Measurements from ENCODE around the gene AFF3. TPM values are rescaled to one million over a fixed set of nuclear protein-coding genes. Genes with fewer than 3 reads are reported as not detected.

Gene AFF3
- total and polyA plus RNA-seq, 2 of the 8 experiments (the other 6 are each of a cell fraction or from before 2014, with no cell fraction given): 0.27 to 3.0 TPM

DNA sequence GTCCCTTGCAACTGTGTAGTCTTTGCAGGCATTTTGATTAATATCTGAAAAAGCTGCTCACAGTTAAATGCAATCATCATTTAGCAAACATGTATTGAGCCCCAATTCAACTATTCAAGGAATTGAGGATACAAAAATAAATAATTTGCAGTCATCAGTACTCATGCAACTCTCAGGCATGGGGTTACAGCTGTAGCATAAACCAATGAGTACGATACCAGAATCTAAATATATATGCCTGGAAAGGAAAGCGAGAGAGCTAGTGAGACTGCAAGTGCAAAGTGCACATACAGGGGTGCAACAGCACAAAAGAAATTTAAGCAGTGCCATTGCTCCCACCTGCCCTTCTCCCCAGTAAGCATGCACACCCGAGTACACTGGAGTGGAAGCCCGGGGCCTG, 216.4 kb downstream of the AFF3 start:
- no peak overlapping the region for H3K27ac ChIP-seq (ENCODE audit: low read depth, low read length)
- no peak overlapping the region for H3K23ac ChIP-seq (ENCODE audit: insufficient read length)
- H2AK5ac ChIP-seq (ENCODE audit: low read depth, low read length): no peak overlapping the region
- no peak for FAIRE-seq
- ChIA-PET POLR2A (ENCODE audit: partially characterized antibody) (no interaction called here), CTCF (ENCODE audit: partially characterized antibody) (interaction anchor here (1.4 kb wide), 1 partner anchor 336 kb away, joined by 3 read pairs; no protein-coding TSS in a partner anchor)
- H3K23me2 ChIP-seq (ENCODE audit: low read depth, low read length): no peaks in the 10 kb centered on the region
- no peaks in the 10 kb centered on the region for H3K27me3 ChIP-seq (replicated peaks in 1 of 4; ENCODE audit: control insufficient read depth in 3 of 4, extremely low read depth in 1 of 4, insufficient read depth in 3 of 4, low read length in 3 of 4)
- H3K4me2 ChIP-seq (ENCODE audit: insufficient read depth in 1 of 2, low read depth in 2 of 2, low read length in 2 of 2): no peak overlapping the region
- no peak overlapping the region for H4K5ac ChIP-seq (ENCODE audit: insufficient read length, low read depth, low read length)
- no peak overlapping the region for H4K91ac ChIP-seq (replicated peaks; ENCODE audit: insufficient read length, low read length)
- no peak overlapping the region for H3K9ac ChIP-seq (replicated peaks in 1 of 4; ENCODE audit: extremely low read depth in 1 of 4, low read depth in 3 of 4, low read length in 3 of 4)
- no peaks in the 10 kb centered on the region for H3K4me1 ChIP-seq (replicated peaks in 1 of 4; ENCODE audit: control insufficient read depth in 3 of 4, insufficient read depth in 4 of 4, low read length in 3 of 4)
- no peak overlapping the region for H2BK20ac ChIP-seq (ENCODE audit: low read length)
- no peak overlapping the region for H3K56ac ChIP-seq (replicated peaks; ENCODE audit: insufficient read length, low read depth, low read length)
- H3K9me3 ChIP-seq (ENCODE audit: insufficient read depth in 2 of 2, low read depth in 1 of 2, low read length in 1 of 2): peaks cover 0 to 2% of the 10 kb centered on the region in 2 experiments; a peak in 1 of 4 replicates
- DNase-seq (ENCODE audit: low read depth in 1 of 2, low spot score in 2 of 2): no peak
- no peaks in the 10 kb centered on the region for H3K79me1 ChIP-seq (ENCODE audit: low read depth, low read length)
- H4K20me1 ChIP-seq (replicated peaks in 1 of 2; ENCODE audit: control insufficient read depth in 1 of 2, insufficient read depth in 2 of 2, low read length in 2 of 2): no peaks in the 10 kb centered on the region
- 90% methylated on average over 4 of the region's 4 CpGs; no CpG with 5 or more reads in 1 of the 2 experiments for WGBS, 2 experiments (ENCODE audit: extremely low coverage in 1 of 2, insufficient coverage in 1 of 2, insufficient read length in 1 of 2, insufficient replicate concordance in 2 of 2, low coverage in 1 of 2, low lambda C conversion rate in 2 of 2, missing lambda C conversion rate in 1 of 2)
- no peak overlapping the region for H3K18ac ChIP-seq (ENCODE audit: extremely low read depth, low read length)
- no peaks in the 10 kb centered on the region for H3K36me3 ChIP-seq (ENCODE audit: control insufficient read depth in 2 of 4, insufficient read depth in 4 of 4, low read length in 3 of 4)
- H2BK15ac ChIP-seq (ENCODE audit: low read length): no peak overlapping the region
- H3K4me3 ChIP-seq (ENCODE audit: extremely low read depth in 1 of 4, insufficient read depth in 2 of 4, low read depth in 3 of 4, low read length in 4 of 4): no peak overlapping the region
- no peak overlapping the region for H3K14ac ChIP-seq (ENCODE audit: insufficient read length)
- H2BK5ac ChIP-seq (ENCODE audit: low read depth, low read length): no peak overlapping the region
- H2BK120ac ChIP-seq (replicated peaks; ENCODE audit: low read depth, low read length): no peak overlapping the region
- TF ChIP-seq BRCA1 (IDR thresholded peaks at IDR 0.05; ENCODE audit: low read depth, low read length) (no peak), SIN3A (conservative IDR thresholded peaks at IDR 0.05 in 1 of 2, IDR thresholded peaks at IDR 0.05 in 1 of 2; ENCODE audit: low read depth in 1 of 2, low read length in 2 of 2) (no peak), ASH2L (IDR thresholded peaks at IDR 0.05; ENCODE audit: low read length) (no peak), BCL11A (IDR thresholded peaks at IDR 0.05; ENCODE audit: low read depth in 2 of 2, low read length in 2 of 2) (no peak), POLR2A (IDR thresholded peaks at IDR 0.05; ENCODE audit: control extremely low read depth in 1 of 2, low read depth in 2 of 2, low read length in 2 of 2) (no peak), RNF2 (IDR thresholded peaks at IDR 0.05; ENCODE audit: borderline replicate concordance, low read depth, low read length, missing control alignments, poor library complexity, severe bottlenecking) (no peak), E2F6 (IDR thresholded peaks at IDR 0.05) (no peak), HDAC6 (IDR thresholded peaks at IDR 0.05; ENCODE audit: low read depth, low read length) (no peak), TAF7 (optimal IDR thresholded peaks at IDR 0.05; ENCODE audit: borderline replicate concordance, low read depth, low read length) (no peak), SP1 (IDR thresholded peaks at IDR 0.05; ENCODE audit: low read depth, low read length) (no peak)
- no peak overlapping the region for H2BK12ac ChIP-seq (ENCODE audit: low read depth, low read length)
- no peak overlapping the region for H2AFZ ChIP-seq (ENCODE audit: low read length)
- no peaks in the 10 kb centered on the region for H3K79me2 ChIP-seq (ENCODE audit: control insufficient read depth in 1 of 2, insufficient read depth in 2 of 2, low read length in 2 of 2)
- no peak overlapping the region for H4K8ac ChIP-seq (ENCODE audit: extremely low read depth, insufficient read depth, low read length)
- H3K4ac ChIP-seq (replicated peaks; ENCODE audit: insufficient read length, low read depth, low read length): no peak overlapping the region
